Fibroblast of upper back skin (primary cell): ENCODE measurements around the gene TBC1D3I.

Source experiments
- DNase-seq: peaks from one replicate; pipeline ENCODE4 v3.0.0-alpha.2; 2013

TBC1D3I gene

GRCh38 chr17:36205637-36206485 is 58.5 kb downstream of the TBC1D3I start:
- DNase-seq = no peak

GRCh38 chr17:36204724-36205500 is 59.5 kb downstream of the TBC1D3I start:
- no peak for DNase-seq
